AML-193 (cell line): ENCODE measurements around the gene MAU2.

Experiments
- DNase-seq, 2 experiments: peaks; one replicate each; lab custom pipeline; 2025; lab: John Stamatoyannopoulos, UW

The MAU2 gene

DNA sequence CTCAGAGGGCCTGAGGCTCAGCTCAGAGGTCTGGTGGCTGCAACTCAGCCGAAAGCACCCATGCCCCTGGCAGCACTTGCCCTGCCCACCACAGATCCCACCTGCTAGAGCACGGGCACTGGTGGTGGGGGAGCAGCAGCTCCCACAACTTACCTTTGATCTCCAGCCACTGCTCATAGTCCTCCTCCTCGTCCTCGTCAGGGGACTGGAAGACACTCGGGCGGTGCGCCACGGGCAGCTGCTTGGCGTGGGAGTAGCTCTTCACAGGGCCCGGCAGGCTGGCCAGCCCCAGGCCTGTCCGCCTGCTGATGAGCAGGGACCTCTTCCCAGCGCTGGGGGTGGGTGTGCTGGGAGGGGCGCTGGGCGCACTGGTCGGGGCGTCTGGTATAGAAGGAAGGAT lies 14.9 kb upstream of the MAU2 start:
- no peak for DNase-seq

DNA sequence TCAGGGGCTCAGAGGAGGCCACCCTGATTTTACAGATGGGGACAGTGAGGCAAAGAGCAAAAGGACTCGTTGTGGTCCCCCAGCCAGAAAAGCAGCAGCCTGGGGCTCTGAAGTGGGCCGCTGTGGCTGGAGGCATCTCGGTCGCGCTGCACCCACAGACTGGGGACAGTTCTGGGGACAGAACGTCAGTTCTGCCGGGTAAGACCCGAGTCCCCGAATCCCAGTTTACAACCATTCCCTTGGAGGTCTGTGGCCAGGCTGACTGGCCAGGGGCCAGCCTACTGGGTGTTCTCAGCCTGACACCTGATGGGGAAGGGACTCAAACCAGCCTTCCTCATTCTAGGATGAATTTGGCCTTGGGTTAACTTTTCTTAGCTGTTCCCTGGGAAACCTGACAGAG lies 14.4 kb upstream of the MAU2 start:
- DNase-seq: no peak

DNA sequence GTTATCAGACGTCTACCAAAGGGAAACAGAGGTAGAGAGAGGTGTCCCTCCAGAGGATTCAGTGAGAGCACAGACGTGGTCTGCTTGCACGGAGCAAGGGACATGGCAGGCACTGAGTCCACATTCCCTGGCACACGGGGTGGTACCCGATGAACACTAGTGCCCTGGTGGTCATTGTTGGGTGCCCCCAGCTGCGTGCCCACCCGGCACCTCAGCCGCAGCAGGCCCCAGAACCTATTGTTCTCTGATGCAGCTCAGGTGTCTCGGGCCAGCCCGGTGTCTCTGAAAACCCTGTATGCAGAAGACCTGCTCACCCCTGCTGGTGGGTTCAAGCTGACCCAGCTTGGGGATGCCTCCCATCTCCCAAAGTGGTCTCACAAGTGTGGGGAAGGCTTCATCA lies 12.3 kb upstream of the MAU2 start:
- DNase-seq: no peak

DNA sequence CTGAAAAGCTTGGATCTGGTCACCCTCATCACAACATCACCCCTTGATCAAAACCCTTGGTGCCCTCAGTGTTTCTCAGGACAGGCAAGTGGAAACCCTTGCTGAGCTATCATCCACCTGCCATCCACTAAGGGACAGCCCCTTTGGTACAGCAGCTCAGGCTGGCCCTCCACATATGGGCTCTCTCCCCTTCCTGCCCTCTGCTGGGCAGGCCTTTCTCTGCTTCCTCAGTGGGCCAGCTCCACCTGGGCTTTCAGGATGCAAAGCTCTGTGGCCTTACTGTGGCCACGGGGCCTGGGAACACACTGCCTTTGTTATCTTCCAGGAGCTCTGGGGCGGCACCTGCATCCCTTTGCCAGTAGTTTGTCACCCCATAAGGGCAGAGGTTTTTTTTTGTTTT lies 5.2 kb upstream of the MAU2 start:
- no peak for DNase-seq

DNA sequence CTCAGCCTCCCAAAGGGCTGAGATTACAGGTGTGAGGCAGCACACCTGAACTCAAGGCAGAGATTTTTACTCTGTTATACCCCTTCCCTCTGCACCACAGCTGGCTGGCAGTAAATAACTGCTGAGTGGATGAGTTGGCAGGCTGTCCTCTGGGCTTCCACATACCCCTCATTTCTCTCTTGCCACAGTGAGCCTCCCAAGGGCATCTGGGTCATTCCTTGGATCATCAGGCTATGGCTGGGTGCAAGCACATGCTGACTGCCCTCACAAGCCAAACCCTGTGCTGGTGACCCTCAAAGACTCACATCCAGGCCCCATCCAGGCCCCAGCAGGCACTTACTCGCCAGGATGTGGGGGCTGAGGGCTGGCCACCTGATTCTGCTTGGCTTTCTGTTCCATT lies 4.5 kb upstream of the MAU2 start:
- DNase-seq: no peak

DNA sequence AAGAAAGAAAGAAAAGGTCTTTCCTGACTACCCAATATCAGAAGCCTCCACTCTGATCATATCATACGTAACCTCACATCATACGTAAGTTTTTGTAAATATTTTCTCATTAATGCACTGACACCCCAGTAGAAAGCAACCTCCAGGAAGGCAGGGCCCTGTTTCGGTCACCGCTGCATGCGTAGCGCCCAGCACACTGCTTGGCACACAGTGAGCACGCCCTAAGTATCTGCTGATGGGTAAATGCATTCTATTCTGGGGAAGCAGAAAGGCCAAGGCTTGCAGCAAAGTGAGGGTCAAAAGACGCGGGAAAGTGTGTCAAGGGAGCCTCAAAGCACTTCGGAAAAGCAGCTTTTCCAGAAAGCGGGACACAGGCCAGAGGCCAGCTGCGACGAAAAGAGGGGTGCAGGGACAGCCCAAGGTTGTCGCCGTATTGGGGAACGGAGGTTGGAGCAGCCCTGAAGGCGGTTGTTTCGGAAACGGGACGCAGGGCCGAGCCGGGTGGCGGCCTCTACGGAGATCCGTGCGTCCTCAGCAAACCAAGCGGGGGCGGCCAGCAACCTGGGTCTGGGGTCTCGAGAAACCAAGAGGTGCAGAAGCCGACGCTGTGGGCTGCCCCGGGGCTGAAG lies 783 bp upstream of the MAU2 start:
- no peak for DNase-seq

DNA sequence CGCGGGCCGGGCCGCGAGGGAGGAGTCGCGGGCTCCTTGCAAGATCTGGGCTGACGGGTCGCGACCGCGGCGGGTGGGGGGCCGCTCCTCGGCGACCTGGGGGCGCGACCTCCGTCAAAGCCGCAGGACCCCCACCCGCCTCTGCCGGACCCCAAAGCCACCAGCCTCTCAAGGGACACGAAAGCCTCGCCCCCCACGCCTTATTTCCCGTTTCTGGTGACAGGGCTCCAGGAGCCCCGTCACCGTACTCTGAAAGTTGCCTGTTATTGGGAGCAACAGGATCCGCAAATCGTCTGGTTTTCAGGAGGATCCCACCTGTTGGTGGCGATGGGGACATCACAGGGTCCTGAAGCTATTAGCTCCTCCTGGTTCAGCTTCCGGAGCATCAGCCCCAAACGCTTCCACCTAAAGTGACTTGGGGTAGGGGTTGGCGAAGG lies 530 bp downstream of the MAU2 start:
- DNase-seq: no peak

DNA sequence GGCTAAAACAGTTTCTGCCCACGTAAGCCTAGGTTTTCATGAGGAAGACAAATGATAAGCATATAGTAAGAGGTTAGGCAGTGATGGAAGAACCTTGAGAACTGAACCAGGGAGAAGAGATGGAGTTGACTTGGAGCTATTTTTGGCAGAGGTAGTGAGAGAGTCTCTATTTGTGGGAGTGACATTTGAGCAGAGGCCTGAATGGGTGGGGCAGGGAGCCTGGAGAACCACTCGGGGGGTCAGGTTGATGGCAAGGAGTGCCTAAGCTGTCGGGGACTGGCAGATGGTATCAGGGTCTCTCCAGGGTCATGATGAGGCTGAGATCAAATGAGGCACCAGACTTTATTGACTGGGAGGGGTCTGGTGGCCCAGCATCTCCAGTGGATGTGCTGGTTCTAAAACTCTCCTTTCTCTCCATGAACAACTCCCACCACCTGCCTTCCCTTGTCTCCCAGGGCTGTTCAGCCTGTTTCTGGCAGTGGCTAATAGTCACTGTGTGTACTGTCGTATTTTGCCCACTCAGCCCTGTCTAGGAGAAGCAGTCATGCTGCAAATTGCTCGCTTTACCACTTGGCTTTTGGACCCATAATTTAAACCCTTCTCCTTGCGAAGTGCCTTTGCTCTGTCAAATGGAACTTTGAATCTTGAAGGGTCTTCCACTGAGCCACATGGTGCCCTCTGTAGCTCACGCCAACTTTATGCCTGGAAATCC lies 3.6 kb downstream of the MAU2 start:
- no peak for DNase-seq

DNA sequence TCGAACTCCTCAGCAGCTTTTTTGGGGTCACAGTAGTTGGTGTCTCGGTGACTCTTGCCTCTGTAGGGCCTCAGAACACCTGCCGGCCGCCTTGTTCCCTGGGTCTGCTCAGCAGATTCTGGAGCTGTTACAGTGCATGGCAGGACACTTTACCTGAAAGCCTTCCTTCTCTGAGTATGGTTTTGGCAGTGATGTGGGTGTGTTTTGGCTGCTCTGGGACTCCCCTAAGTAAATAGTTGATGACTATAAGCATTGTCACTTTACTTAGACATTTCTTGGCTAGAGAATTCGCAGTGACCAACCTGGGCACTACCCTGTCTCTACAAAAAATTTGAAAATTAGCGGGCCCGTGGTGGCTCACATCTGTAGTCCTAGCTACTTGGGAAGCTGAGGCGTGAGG lies 7.0 kb downstream of the MAU2 start:
- DNase-seq: no peak

DNA sequence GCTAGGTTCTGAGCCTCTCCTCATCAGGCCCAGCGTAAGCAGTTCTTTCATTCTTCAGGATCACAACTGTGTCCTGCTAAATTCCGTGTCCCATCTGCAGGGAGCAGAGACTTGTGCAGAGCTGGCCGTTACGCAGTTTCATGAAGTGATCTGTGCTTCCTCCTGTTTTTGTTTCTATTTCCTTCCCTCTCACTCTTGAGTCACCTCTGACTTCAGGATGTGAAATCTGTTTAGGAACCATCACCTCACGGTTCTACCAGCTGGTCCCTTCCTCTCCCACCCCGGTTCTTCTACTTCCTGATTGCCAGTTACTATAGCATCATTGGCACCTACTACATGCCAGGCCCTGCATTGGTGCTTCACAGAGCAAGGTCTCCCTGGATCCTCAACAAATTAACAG lies 8.5 kb downstream of the MAU2 start:
- peak; percentile 20 to 28 for DNase-seq

DNA sequence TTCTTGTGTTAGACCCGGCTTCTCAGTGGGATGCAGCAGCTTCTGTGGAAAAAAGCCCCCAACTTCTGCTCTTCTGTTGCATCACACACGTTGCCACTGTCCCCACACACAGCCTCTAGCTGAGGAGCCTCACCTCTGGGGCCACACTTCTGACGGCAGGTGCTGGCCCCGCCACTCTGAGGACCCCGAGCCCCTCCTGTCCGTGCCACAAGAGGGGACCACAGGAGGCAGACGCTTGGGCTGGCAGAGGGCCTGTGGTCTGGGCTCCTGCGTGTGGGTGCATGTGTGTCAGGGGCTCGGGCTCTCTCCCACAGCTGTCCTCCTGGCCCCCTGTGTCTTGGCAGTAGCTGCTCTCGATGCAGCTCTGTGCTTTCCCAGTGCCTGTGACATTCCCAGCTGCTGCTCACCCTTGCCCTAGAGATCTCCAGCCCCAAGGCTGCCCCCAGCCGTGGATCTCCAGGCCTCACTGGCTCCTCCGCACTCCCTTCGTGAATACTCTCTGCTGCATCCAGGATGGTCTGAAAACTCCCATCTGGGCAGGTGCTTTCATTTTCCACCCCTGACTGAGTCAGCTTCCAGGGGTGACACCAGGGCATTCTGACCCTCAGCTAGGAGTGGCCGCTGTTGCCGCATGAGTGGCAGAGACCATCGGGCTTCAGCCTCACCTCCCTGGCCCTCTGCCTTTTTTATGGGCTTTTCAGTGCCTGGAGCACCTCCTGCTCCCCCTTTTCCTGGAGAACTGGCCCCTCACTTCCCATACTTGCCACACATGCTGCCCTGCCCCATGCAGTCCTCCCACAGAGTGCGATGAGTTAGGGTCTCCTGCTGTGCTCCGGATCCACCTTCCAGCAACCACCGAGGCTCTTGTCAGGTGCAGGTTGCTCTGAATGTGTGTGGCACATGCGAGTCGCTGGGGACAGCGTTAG lies 13.7 kb downstream of the MAU2 start:
- DNase-seq: no peak

DNA sequence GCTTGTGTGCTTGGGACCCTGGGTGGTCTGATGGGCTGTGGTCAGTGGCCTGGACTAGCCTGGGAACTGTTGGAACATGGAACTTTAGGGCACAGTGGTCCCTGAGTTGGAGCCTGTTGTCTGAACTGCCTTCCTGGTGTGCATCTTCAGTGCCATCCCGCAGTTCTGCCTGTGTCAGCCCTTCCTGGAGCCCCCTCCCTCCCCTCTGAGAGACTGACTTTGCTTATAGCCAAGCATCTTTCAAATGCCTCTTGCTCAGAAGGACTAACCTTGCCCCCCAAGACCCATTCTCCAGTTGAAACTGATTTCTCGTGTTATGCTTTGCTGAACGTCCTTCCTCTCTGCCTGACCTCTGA lies 14.3 kb downstream of the MAU2 start:
- DNase-seq: no peak

DNA sequence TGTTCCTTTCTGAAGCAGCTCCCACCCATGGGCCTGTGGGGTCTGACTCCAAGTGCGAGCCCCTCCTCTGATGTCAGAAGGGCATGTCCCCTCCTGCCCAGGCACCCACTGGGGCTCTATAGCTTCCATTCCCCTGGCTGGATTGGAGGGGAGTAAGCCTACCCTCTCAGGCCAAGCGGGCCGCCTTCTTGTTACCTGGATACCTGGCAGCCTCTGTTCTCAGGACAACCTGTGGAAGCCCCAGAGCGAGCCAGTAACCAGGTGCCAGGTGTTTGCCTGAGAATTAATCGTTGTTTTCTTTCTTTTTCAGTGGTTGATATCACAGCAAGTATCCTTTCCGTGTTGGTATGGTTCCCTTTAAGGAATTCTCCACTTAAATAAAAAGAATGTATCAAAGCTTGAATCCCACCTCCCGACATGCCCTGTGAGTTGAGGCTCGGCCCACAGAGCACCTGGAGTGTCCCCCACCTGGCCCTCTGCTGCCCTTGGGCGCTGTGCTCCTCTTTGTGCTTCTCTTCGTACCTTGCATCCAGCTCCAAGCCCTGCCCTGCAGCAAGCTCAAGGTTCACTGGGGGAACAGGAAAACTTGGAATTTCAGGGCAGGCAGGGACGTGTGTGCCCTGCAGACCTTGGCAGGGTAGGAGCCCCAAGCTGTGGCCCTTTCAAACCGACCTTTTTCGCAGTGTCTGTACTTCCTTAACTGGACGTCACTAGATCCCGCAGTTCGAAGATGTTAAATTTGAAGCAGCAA lies 15.0 kb downstream of the MAU2 start:
- DNase-seq: no peak

DNA sequence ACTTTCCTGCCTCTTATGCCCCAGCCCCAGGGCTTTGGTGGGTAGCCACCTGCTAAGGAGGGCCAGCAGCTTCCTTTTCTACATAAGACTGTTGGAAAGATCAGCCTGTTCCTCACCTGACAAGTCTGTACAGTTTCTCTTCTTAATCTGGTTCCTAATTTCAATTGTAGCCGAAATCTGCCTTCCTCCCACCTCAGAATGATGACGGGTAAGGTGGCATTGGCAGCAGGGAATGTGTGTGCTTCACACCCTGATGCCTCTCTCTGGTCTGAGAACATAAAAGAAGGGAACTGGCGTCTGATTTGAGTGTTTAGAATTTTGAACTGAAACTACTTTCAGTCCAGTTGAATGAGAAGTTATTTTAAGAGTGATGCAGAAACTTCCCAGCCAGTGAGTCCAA lies 16.0 kb downstream of the MAU2 start:
- DNase-seq: no peak

DNA sequence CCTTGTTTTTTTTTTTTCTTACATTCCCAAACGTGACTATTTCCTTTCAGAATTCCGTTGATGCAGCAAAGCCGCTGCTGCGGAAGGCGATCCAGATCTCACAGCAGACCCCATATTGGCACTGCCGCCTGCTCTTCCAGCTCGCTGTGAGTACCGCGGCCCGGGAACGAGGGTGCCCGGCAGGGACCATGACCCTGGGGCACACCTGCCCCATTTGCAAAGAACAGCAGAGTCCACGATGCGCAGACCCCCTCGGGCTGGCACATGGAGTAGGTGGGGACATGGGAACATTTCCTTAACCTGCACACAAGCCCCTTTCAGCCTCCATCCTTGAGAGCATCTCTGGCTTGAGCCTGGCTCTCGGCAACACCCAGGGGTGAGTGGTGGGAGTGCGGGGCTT lies 16.5 kb downstream of the MAU2 start:
- no peak for DNase-seq

DNA sequence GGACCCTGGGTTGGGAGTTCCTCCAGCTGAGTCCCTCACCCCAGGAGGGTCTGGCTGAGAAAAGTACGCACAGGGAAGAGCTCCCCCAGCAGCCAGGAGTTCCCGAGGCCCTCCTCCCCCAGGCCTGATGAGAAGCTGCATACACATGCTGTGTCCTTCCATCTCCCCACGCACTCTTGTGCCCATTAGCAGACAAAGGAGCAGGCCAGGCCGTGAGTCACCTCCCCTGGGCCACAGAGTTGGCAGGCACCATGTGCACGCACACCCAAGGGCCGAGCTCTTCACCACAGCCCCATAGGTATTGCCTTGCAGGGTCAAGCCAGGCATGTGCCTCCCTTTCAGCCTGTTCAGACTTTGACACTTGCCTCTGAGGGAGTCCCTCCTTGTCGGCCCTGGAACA lies 17.5 kb downstream of the MAU2 start:
- no peak for DNase-seq

DNA sequence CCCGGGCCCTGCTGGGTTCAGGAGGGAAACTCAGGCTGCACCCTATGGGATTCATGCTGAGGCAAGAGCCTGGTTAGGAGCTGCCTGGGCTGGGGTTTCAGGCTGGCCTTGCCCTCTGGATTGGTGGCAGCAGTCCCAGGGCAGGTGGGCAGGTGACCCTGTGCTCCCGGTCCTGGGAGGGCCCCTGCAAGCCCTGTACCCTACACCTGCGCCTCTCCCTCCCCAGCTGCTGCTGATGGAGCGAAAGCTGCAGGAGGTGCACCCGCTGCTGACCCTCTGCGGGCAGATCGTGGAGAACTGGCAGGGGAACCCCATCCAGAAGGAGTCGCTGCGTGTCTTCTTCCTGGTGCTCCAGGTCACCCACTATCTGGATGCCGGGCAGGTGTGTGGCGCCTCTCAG lies 20.4 kb downstream of the MAU2 start:
- DNase-seq: no peak

DNA sequence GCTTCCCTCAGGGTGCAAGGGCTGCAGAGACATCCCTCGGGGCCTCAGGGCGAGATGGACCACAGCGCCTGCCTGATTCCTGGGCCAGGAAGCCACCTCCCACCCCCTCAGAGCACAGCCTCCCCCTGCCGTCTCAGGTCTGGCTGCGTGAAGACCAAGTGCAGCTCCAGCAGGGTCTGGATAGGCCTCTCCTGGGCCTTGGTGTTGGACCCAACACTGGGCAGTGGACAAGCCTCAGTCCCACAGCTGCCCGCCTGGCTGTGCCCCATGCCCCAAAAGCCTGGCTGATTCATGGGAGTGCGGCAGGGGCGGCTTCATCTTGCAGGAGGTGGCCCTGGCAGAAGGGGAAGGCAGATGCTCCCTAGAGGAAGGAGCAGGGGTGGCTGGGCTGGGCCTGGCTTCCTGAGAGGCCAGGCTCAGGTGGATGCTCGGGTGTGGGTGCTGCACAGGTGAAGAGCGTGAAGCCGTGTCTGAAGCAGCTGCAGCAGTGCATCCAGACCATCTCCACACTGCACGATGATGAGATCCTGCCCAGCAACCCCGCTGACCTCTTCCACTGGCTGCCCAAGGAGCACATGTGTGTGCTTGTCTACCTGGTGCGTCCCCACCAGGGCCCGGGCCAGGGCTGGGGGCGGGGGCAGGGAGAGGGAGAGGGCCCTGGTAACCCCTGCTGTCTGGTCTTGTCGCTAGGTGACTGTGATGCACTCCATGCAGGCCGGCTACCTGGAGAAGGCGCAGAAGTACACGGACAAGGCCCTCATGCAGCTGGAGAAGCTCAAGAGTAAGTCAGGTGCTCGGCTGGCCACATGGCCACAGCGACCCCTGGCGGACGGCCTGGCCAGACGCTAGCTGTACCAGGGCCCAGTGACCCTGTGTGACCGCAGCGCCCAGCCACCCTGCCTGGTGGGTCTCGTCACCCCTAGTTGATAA lies 21.7 kb downstream of the MAU2 start:
- DNase-seq: peak; percentile 21 to 31

DNA sequence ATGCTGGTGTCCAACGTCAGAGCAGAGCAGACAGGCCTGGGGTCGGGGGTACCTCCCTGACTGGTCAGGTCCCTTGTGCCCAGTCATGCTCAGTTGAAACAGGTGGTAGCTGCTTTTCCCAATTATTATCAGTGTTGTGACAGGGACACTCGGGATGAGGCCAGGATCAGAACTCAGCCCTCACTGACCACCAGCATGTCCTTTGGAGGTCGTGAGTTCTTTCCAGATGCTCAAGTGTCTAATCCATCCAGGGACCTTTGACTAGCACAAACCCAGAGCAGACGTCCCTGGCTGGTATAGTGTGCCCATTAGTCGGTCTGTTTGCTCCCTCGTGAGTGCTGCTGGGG lies 22.4 kb downstream of the MAU2 start:
- DNase-seq: no peak

DNA sequence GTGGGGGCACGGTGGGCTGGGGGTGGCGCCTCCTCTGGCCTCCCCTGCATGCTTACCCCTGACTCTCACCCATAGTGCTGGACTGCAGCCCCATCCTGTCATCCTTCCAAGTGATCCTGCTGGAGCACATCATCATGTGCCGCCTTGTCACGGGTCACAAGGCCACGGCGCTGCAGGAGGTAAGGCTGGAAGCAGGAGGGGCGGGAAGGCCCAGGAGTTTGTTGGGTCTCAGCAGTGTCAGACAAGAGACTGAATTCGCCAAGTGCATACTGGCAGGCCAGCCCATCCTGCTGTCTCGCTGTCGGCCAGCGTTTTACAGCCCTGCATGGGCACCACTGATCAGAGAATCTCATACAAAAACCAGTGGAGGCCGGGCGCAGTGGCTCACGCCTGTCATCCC lies 23.1 kb downstream of the MAU2 start:
- DNase-seq: no peak

DNA sequence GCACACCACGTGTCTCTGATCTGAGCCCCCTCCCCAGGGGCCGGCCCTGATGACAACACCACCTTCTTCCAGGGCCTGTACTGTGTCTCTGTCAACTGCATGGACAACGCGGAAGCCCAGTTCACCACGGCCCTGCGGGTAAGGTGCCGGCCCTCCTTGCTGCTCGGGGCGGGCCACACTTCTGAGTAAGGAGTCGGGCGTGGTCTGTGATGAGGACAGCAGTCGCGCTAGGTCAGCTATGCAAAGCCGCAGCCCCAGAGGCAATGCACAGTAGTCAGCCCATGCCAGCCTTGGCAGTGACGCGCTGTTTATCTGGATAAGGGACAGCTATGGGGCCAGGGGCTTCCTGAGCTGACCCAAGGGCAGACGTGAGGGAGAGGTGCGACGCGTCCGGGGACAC lies 24.6 kb downstream of the MAU2 start:
- DNase-seq: no peak
